ENCODE measurements around the gene UBALD2. TPM values are rescaled to one million over a fixed set of nuclear protein-coding genes. Genes with fewer than 3 reads are reported as not detected.

The UBALD2 gene
- polyA plus RNA-seq, 3 donors = 1.4 to 88.6 (median 2.2) TPM

- no peak for DNase-seq
- Mint-ChIP-seq H3K27me3 (ENCODE audit: low read depth in 3 of 3) (peaks cover 0 to 2% (median 0%) of the 10 kb centered on the region in 3 donors), H3K9me3 (no peaks in the 10 kb centered on the region), H3K27ac (no peak overlapping the region), H3K4me3 (no peak overlapping the region), H3K36me3 (peaks cover 22 to 30% of the 10 kb centered on the region in 2 donors), H3K4me1 (peaks cover 57% of the 10 kb centered on the region)
- intact Hi-C loops (cut with micrococcal nuclease) = loop anchor here in 1 of 2 donors (10.0 kb wide), 1 partner anchor 45 kb away; no protein-coding TSS in a partner anchor
- Histone ChIP-seq H3K36me3 (replicated peaks in 1 of 2; ENCODE audit: control insufficient read depth in 1 of 2, insufficient read depth in 2 of 2, low read length in 2 of 2) (peaks cover 13 to 16% of the 10 kb centered on the region in 2 donors), H3K27me3 (ENCODE audit: control insufficient read depth in 2 of 2, insufficient read depth in 2 of 2, low read length in 2 of 2) (no peaks in the 10 kb centered on the region), H3K27ac (ENCODE audit: low read depth in 1 of 2, low read length in 2 of 2) (no peak overlapping the region), H3K79me2 (ENCODE audit: insufficient read depth, low read length) (peaks cover 50% of the 10 kb centered on the region), H3K4me2 (replicated peaks; ENCODE audit: extremely low read depth, low read length, poor library complexity, severe bottlenecking) (no peak overlapping the region), H3K4me1 (ENCODE audit: control insufficient read depth in 1 of 2, insufficient read depth in 2 of 2, low read length in 2 of 2) (peaks cover 68 to 76% of the 10 kb centered on the region in 2 donors), H3K9ac (ENCODE audit: insufficient read depth, low read length, poor library complexity, severe bottlenecking) (no peak overlapping the region), H2AFZ (ENCODE audit: insufficient read depth, low read depth, low read length, poor library complexity, severe bottlenecking) (no peak overlapping the region), H3K4me3 (replicated peaks in 1 of 3; ENCODE audit: low read depth in 2 of 3, low read length in 3 of 3) (no peak overlapping the region), H4K20me1 (ENCODE audit: insufficient read depth, low read length) (peaks cover 31% of the 10 kb centered on the region), H3K9me3 (replicated peaks in 1 of 2; ENCODE audit: control insufficient read depth in 1 of 2, insufficient read depth in 1 of 2, low read length in 2 of 2) (no peaks in the 10 kb centered on the region)
- 95% methylated on average over 12 of the region's 26 CpGs for WGBS (ENCODE audit: insufficient coverage)
- TF ChIP-seq CTCF (IDR thresholded peaks at IDR 0.05) = no peak
Observed at GRCh38 chr17:76270127-76270592, 5.0 kb downstream of the UBALD2 start.

DNA sequence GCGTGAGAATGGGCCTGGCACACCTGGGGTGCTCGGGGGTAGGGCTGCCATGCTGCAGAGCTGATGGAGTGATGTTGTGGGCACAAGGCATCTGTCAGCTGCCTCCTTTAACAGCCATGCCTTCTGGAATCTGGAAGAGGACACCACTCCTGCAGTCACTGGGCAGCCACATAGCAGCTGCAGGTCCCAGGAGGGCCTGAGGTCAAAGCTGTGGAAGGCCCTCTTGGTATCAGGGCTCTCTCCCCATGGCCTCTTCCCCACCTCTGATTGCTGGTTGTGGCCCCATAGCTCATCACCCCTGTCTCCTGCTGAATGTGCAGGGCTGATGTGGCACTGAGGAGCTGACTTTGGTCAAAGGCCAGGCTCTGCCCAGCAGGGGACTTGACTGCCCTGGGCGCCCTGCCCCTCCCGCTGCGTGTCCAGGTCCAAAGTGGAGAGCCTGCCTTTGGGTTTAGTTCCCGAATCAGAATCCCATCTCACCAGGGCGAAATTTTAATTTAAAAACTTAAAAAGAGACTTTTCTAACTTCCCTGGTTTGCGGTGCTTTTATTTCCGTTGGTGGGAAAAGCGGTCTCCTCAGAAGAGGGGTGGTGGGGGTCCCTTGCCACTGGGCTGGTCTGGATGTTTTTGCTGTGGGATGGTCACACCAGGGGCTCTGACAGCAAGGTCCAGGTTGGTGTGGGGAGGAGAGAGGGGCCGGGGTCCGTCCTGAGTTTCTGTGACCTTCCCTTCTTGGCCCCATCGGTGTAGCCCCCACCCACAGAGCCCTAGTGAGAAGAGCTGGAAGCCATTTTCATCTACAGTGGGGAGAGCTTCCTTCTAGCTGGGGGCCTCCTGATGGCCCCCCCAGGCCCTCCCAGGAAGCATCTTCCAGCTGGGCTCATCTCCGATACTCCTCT, 5.9 kb downstream of the UBALD2 start:
- Histone ChIP-seq H3K4me1 (ENCODE audit: control insufficient read depth in 1 of 2, insufficient read depth in 2 of 2, low read length in 2 of 2) (peaks cover 68 to 76% of the 10 kb centered on the region in 2 donors), H3K27ac (ENCODE audit: low read depth in 1 of 2, low read length in 2 of 2) (peak overlapping the region; percentile 15 to 74), H3K27me3 (ENCODE audit: control insufficient read depth in 2 of 2, insufficient read depth in 2 of 2, low read length in 2 of 2) (no peaks in the 10 kb centered on the region), H4K20me1 (ENCODE audit: insufficient read depth, low read length) (peaks cover 31% of the 10 kb centered on the region), H3K9ac (ENCODE audit: insufficient read depth, low read length, poor library complexity, severe bottlenecking) (peak overlapping the region; percentile 73), H3K79me2 (ENCODE audit: insufficient read depth, low read length) (peaks cover 43% of the 10 kb centered on the region), H3K36me3 (replicated peaks in 1 of 2; ENCODE audit: control insufficient read depth in 1 of 2, insufficient read depth in 2 of 2, low read length in 2 of 2) (peaks cover 13 to 16% of the 10 kb centered on the region in 2 donors), H3K4me3 (replicated peaks in 1 of 3; ENCODE audit: low read depth in 2 of 3, low read length in 3 of 3) (peak overlapping the region; percentile 33 to 79 (median 53)), H3K9me3 (replicated peaks in 1 of 2; ENCODE audit: control insufficient read depth in 1 of 2, insufficient read depth in 1 of 2, low read length in 2 of 2) (no peaks in the 10 kb centered on the region), H3K4me2 (replicated peaks; ENCODE audit: extremely low read depth, low read length, poor library complexity, severe bottlenecking) (peak overlapping the region; percentile 91), H2AFZ (ENCODE audit: insufficient read depth, low read depth, low read length, poor library complexity, severe bottlenecking) (no peak overlapping the region)
- intact Hi-C loops (cut with micrococcal nuclease) = loop anchor here in 1 of 2 donors (10.0 kb wide), 1 partner anchor 46 kb away; no protein-coding TSS in a partner anchor
- H3K4me1 Mint-ChIP-seq = peaks cover 58% of the 10 kb centered on the region
- H3K36me3 Mint-ChIP-seq = peaks cover 22 to 30% of the 10 kb centered on the region in 2 donors
- peak overlapping the region; percentile 70 to 72 for H3K4me3 Mint-ChIP-seq
- H3K27me3 Mint-ChIP-seq (ENCODE audit: low read depth in 3 of 3) = peaks cover 0 to 2% (median under 1%) of the 10 kb centered on the region in 3 donors
- DNase-seq = no peak
- 94% methylated on average over 7 of the region's 14 CpGs for WGBS (ENCODE audit: insufficient coverage)
- peak overlapping the region in 4 of 7 donors; percentile 14 to 63 (median 34) for H3K27ac Mint-ChIP-seq
- H3K9me3 Mint-ChIP-seq = no peaks in the 10 kb centered on the region
- TF ChIP-seq CTCF (IDR thresholded peaks at IDR 0.05) = no peak

Data from CD14-positive monocyte (primary cell).